CD4-positive, alpha-beta T cell treated with Interleukin-6 at 100 ng/mL for 8 hours (primary cell): ENCODE measurements around the gene VIPR1.
"Not testable (repeated sequence)": the region's sequence is repeated elsewhere in the genome, so short reads cannot be mapped to it uniquely, and the experiment has no call there.

Experiments used
- DNase-seq: peaks from one replicate; pipeline ENCODE4 v3.0.0-alpha.2; 2020; ENCODE audit warnings: mixed read lengths, low spot score

VIPR1 gene

GRCh38 chr3:42579346-42579745, 76.9 kb downstream of the VIPR1 start:
- DNase-seq, result not testable (repeated sequence)

DNA sequence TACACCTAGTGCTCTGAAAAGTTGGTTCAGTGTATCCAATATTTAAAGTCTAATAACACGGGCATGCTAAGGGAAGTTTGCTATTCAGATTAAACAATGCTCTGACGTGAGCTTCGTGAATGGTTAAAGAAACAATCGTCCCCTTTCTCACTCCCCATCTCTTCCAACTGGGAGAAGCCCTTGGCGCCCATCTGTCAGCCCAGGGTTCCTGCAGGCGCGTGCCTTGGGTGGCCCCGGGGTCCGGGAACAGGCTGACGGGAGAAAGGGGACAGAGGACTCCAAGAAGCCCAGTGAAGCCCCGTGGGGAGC, 78.9 kb downstream of the VIPR1 start:
- no peak for DNase-seq

- peak; percentile 96 for DNase-seq
Measured at GRCh38 chr3:42581709-42582473, 79.4 kb downstream of the VIPR1 start, which contains the start of gene SEC22C. SEC22C (minus strand) TSS chr3:42581967; CDS start chr3:42569046, 12,921 bp downstream.

GRCh38 chr3:42582474-42583070, 80.1 kb downstream of the VIPR1 start:
- no peak for DNase-seq
